Lower leg skin (tissue), 4 donors: ENCODE data around the gene DSTN. TPM values are rescaled to one million over a fixed set of nuclear protein-coding genes. Genes with fewer than 3 reads are reported as not detected.

Experiments
- DNase-seq, 2 donors: peaks; one replicate each; pipeline ENCODE4 v3.0.0-alpha.2; 2019; ENCODE audit warnings: low spot score in 2 of 2
- H3K4me3 ChIP-seq: fragments of 200-600 bp; sonication (generic); 2 replicates; pipeline ENCODE4 v1.5.1; 2017; ENCODE audit warnings: mild to moderate bottlenecking, low read depth; ENCODE audit not compliant: poor library complexity, severe bottlenecking
- CTCF ChIP-seq, 3 donors: fragments of 450-650 bp; IDR thresholded peaks; one replicate each; pipeline ENCODE4 v1.5.1; 2016; ENCODE audit warnings: antibody characterized with exemption in 3 of 3, mild to moderate bottlenecking in 3 of 3, moderate library complexity in 2 of 3
- POLR2A ChIP-seq, 2 donors: fragments of 450-650 bp; IDR thresholded peaks; one replicate each; pipeline ENCODE4 v1.6.1; 2016 to 2017; ENCODE audit warnings: antibody characterized with exemption in 2 of 2, mild to moderate bottlenecking in 1 of 2, moderate library complexity in 1 of 2
- WGBS, 2 donors: methylation state at CpG; one replicate each; pipeline ENCODE4 v1.1.5; 2018; 5-methylcytosine and 5-hydroxymethylcytosine counted together
- intact Hi-C: fragments of 100-400 bp; cut with DNase I; formaldehyde crosslinking; loops from one replicate; pipeline ENCODE4 v1.15.0; 2023; ENCODE audit warnings: low total_unique reads
- total RNA-seq, 4 donors: library from RNA; depleted of rRNA; stranded (reverse); fragments of >200 nt; gene quantifications; one replicate each; pipeline ENCODE4 v1.1.0, GENCODE V29; 2016

Gene DSTN
- total RNA-seq, 4 donors from 2014 or later, result 237 to 335 (median 290) TPM

DNA sequence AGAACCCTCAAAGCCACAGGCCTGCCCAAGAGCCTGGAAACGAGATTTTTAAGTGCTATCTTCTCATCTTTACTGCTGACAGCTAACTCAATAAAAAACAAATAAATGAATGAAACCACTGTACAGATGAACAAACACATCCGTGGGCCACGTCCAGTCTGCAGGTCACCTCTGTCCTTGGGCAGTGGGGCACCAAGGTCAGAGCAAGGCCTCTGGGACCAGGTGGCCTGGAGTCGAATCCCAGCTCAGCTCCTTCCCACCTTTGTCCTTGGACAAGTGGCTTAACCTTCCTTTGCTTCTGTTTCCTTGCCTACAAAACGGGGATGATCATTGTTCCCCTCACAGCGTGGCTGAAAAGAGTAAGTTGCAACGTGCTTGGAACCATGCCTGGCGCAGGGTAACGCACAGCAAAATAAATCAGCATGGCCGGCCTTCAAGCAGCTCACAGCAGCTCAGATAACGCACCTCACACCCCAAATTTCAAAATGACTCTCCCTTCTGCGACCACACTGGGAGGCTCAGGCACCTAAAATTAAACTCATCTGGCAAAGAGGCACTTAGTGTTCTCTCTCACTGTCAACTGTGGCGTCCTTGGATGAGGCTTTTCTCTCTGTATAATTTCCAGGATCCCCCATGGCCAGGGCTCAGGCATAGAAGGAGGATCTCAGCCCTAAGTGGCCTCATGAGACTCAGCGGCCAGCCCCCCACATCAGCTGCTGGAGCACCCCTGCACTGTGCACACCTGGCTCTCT lies 76.5 kb downstream of the DSTN start:
- WGBS, 2 donors, result 64 to 71% methylated on average over 14 of the region's 14 CpGs
- no peak overlapping the region for H3K4me3 ChIP-seq
- TF ChIP-seq POLR2A (IDR thresholded peaks at IDR 0.05) (no peak), CTCF (IDR thresholded peaks at IDR 0.05) (no peak)
- no peak for DNase-seq
- intact Hi-C loops, result no loop called here

- TF ChIP-seq CTCF (IDR thresholded peaks at IDR 0.05), result no peak
- no peak for TF ChIP-seq POLR2A (IDR thresholded peaks at IDR 0.05)
- intact Hi-C loops, result no loop called here
- no peak overlapping the region for H3K4me3 ChIP-seq
- no peak for DNase-seq
- 63 to 72% methylated on average over 5 of the region's 5 CpGs for WGBS, 2 donors
These were observed 77.1 kb downstream of the DSTN start for GRCh38 chr20:17646961-17647301.

- no peak for TF ChIP-seq CTCF (IDR thresholded peaks at IDR 0.05)
- no peak for TF ChIP-seq POLR2A (IDR thresholded peaks at IDR 0.05)
- no peak for DNase-seq
These were observed 77.8 kb downstream of the DSTN start for GRCh38 chr20:17647391-17648314.

DNA sequence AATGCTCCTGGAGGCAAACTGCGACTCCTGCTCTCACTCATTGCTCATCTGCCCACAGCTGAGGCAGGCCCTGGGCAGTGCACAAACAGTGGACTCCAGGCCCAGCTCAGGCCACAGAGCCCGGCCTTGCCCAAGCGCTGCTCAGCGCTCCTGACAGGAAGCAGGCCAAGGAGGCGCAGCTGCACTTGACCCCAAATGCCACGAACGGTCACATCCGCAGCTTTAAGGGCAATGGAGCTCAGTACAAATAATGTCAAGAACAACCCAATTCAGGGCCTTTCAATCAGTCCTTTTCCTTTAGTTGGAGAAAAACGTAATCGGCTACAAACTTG lies 78.4 kb downstream of the DSTN start:
- H3K4me3 ChIP-seq, result no peak overlapping the region
- intact Hi-C loops, result no loop called here
- no peak for DNase-seq
- 74 to 79% methylated on average over 10 of the region's 10 CpGs for WGBS, 2 donors
- no peak for TF ChIP-seq POLR2A (IDR thresholded peaks at IDR 0.05)
- TF ChIP-seq CTCF (IDR thresholded peaks at IDR 0.05), result no peak

More at GRCh38 chr20:17647391-17648314, 77.8 kb downstream of the DSTN start:
- WGBS, 2 donors, result 82 to 84% methylated on average over 16 to 20 of the region's 20 CpGs
- intact Hi-C loops, result no loop called here
- no peak overlapping the region for H3K4me3 ChIP-seq

GRCh38 chr20:17648791-17649730 lies 79.2 kb downstream of the DSTN start:
- DNase-seq, result no peak

More at GRCh38 chr20:17648791-17649730, 79.2 kb downstream of the DSTN start:
- 41 to 46% methylated on average over 20 of the region's 20 CpGs for WGBS, 2 donors
- H3K4me3 ChIP-seq, result no peak overlapping the region
- TF ChIP-seq CTCF (IDR thresholded peaks at IDR 0.05) (no peak), POLR2A (IDR thresholded peaks at IDR 0.05) (no peak)
- intact Hi-C loops, result no loop called here
